Suppressor macrophage treated with lipopolysaccharide for 1 hour (primary cell): ENCODE results near the gene RDH16.
A peak's percentile ranks its signal among the peaks of the same experiment; 100 is the strongest.
"Not testable (repeated sequence)": the region's sequence is repeated elsewhere in the genome, so short reads cannot be mapped to it uniquely, and the experiment has no call there.

Experiments
- DNase-seq, 3 donors: peaks; one replicate each; pipeline ENCODE4 v3.0.0-alpha.2; 2020 to 2022

The RDH16 gene

DNA sequence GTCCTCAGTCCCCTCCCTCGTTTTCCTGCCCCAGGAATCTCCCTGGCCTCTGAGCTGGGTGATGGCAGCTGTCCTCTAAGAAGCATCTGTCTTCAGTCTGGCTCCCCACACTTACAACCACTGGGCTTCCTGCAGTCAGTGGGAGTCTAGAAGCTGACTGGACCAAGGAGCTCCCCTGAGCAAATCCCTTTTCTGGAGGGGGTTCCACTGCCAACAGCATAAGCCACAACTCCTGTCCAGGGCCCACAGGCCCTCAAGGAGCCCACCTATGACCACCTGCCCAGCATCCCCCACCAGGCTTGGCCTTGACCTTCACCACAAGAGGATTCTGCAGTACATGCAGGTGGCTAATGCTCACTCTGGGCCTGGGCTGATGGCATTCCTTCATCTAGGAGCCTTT, 4.1 kb downstream of the RDH16 start:
- DNase-seq: no peak

GRCh38 chr12:56951582-56952339, 5.6 kb downstream of the RDH16 start:
- no peak for DNase-seq

DNA sequence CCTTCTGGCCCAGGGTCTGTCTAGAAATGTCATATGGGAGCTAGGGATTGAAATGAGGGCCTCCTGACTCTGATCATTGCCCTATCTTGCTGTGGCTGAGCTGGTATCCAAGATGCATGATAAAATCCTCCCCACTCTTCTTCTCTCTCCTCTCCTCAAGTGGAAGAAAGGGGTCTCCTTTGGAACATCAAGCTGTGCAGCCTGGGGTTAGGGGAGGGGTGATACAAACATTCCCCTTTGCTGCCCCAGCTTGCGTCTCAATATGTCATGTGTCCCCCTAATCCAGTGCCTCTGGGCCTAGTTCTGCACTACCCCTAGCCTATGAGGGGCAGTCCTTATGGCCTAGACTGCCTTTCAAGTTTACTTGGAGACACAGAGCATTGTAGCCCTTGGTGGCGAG, 8.5 kb downstream of the RDH16 start:
- DNase-seq: no peak

DNA sequence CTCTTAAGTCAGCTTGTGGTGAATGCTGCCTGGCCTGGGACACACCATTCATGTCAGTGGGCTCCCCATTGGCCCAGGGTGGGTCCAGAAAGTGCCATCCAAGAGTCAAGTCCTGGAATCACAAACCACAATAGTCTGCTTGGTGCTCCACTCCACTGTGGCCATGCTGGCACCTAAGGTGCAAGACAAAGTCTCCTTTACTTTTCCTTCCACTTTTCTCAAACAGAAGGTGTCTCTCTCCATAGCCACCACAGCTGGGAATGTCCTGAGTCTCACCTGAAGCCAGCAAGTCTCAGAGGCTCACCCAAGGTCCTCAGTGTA, 9.0 kb downstream of the RDH16 start:
- DNase-seq: no peak

DNA sequence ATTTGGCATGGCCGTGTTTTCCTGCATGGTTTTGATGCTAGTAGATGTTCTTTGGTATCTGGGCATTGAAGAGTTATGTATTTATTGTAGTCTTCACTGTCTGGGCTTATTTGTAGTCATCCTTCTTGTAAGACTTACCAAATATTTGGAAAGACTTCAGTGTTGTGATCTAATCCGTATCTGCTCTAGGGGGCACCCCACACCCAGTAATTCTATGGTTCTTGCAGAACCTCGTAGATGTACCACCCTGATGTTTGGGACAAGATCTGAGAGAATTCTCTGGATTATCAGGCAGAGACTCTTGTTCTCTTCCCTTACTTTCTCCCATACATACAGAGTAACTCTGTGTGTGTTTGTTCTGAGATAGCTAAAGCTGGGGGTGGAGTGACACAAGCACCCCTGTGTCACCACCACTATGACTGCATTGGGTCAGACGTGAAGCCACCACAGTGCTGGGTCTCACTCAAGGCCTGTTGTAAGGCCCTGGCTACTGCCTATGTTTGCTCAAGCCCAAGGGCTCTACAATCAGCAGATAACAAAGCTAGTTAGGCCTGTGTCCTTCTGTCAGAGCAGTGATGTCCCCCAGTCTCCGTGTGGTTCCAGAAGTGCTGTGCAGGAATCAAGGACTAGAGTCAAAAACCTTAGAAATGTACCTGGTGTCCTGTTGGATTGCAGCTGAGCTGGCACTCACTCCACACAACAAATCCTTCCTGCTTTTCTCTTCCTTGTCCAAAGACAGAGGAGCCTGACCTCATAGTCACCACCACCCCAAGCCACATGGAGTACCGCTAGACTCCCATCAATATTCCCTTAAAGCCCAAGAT, 9.6 kb downstream of the RDH16 start:
- DNase-seq: peak in 2 of 3 donors; percentile 22 to 34

- no peak for DNase-seq
These were observed 13.5 kb downstream of the RDH16 start for GRCh38 chr12:56943878-56944277.

DNA sequence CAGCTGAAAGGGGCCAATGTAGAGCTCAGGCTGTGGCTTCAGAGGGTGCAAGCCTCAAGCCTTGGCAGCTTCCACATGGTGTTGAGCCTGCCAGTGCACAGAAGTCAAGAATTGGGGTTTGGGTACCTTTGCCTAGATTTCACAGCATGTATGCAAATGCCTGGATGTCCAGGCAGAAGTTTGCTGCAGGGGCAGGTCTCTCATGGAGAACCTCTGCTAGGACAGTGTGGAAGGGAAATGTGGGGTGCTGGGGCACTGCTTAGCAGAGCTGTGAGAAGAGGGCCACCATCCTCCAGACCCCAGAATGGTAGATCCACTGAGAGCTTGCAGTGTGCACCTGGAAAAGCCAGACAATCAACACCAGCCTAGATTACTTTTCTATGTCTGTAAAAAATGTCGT, 14.0 kb downstream of the RDH16 start:
- DNase-seq: not testable (repeated sequence)

GRCh38 chr12:56941299-56942017, 15.9 kb downstream of the RDH16 start:
- DNase-seq: peak; percentile 72 to 84 (median 82)

- not testable (repeated sequence) for DNase-seq
These were observed 16.5 kb downstream of the RDH16 start for GRCh38 chr12:56940942-56941298.

GRCh38 chr12:56935752-56936151, 21.7 kb downstream of the RDH16 start:
- DNase-seq: no peak

- DNase-seq: no peak
These were observed 22.3 kb downstream of the RDH16 start for GRCh38 chr12:56935157-56935556.

DNA sequence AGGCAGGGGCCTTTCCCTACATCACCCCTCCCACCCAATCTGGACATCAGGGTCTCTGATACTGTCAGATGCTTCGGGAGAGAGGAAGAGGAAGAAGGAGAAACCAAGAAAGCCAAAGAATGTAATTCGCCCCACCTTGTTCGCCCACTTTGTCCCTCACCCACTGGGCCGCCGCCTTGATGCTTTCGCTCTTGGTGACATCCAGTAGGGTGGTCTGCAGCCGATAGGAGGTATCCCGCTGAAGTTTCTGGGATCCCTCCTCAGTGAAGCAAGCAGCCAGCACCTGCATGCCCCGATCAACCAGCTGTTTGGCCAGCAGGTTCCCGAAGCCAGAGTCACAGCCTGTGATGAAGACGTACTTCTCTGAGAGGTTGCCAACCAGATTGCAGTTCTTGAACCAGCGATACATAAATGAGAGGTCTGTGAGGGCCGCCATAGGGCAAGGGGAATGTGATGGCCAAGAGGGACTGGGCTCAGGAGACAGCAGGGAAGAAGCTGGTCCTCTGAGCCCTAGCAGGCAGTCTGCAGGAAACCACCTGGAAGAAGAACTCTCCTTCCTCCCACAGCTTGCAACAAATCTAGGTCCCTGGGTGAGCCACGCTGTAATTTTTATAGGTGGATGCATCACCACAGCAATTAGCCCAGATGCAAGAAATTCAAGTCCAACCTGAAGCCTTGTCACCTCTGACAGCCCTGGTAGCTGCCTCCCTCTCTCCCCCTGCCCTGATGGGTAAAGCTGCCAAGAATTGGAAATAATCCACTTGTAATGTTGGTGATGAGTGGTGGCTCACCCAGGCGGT, 23.4 kb downstream of the RDH16 start, which contains the start of gene SDR9C7:
SDR9C7 (minus strand) TSS at position 583 of the 800 bp plus-strand sequence; CDS start at position 436, 147 bp downstream.
- DNase-seq: no peak

DNA sequence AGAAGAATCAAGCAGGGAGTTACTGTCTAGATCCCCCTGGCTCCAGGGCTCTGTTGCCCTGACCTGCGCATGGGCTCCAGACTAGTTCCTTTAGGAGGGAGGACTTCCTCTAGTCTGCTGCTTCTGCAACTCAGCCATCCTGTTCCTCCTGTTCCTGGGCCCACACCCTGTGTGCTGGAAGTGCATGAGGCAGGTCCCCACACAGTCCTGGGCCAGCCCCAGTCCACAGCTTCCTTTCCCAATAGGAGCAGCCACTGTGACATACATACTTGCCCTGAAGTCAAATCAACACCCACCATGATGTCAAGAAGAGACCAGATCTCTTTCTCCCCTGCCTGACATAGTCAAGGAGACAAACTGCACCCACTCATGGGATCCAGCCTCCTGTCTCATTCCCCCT, 24.5 kb downstream of the RDH16 start:
- DNase-seq: peak; percentile 65 to 82 (median 75)

DNA sequence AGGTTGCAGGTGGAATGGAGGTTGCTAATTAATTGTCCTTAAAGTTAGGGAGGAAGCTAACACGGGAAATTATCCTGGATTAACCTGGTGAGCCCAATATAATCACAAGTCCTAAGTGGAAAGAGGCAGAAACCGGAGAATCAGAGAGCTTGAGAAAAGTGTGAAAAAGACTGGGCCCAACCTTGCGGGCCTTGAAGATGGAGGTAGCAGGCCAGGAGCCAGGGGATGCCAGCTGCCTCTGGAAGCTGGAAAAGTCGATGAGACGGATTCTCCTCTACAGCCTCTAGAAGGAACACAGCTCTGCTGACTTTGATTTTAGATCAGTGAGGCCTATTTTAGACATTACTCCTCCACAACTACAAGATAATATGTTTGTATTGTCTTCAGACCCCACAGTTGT, 25.3 kb downstream of the RDH16 start:
- no peak for DNase-seq

- peak; percentile 78 to 85 (median 82) for DNase-seq
These were observed 25.9 kb downstream of the RDH16 start for GRCh38 chr12:56931474-56931978.

GRCh38 chr12:56930241-56930640, 27.2 kb downstream of the RDH16 start:
- DNase-seq: no peak

GRCh38 chr12:56929780-56930179, 27.6 kb downstream of the RDH16 start:
- peak in 1 of 3 donors; percentile 5 for DNase-seq

GRCh38 chr12:56928262-56928661, 29.1 kb downstream of the RDH16 start:
- DNase-seq: peak in 2 of 3 donors; percentile 10 to 26

DNA sequence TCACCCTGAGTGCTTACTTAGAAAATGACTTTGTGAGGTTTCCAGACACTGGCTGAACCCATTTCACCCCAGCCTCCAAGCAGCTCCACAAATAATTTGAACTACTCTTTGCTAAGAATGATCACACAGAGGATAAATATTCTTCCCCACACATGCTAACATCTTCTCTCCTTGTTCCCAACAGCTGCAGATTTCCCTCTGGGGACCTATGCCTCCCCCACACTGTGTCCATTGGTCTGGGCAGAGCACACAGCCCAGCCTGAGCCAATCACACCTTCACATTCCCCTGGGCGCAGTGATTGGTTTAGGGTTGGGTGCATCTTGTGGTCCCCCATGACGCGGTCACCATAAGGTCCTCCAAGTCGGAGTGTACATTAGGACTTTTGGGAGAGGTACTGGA, 30.1 kb downstream of the RDH16 start:
- DNase-seq: no peak

DNA sequence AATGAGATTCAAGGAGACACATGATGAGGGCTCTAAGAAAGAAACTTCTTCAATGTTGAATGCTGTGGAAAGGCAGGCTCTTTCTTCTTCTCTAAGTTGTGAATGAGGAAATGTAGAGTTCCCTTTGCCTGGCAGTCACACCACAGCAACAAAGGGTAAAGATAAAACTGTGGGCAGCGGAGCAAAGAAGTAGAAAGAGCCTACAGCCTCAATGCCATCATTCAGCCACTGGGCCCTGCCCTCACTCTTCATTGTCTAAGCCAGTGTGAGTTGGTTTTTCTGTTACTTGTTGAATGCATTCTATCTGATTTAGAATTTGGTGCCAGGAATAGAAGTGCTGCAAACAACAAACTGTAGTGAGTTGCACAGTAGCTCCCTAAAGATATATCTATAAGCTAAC, 35.4 kb downstream of the RDH16 start:
- DNase-seq: peak; percentile 59 to 70 (median 60)

GRCh38 chr12:56921346-56921745, 36.1 kb downstream of the RDH16 start:
- peak; percentile 34 to 63 (median 52) for DNase-seq

DNA sequence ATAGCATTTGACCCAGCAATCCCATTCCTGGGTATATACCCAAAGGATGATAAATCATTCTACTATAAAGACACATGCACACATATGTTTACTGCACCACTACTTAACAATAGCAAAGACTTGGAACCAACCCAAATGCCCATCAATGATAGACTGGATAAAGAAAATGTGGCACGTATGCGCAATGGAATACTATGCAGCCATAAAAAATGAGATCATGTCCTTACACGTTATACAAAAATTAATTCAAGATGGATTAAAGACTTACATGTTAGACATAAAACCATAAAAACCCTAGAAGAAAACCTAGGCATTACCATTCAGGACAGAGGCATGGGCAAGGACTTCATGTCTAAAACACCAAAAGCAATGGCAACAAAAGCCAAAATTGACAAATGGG, 39.3 kb downstream of the RDH16 start:
- not testable (repeated sequence) for DNase-seq

- DNase-seq: no peak
These were observed 40.4 kb downstream of the RDH16 start for GRCh38 chr12:56916996-56917333.
